SK-N-SH (cell line): ENCODE data around the gene DNAJB8. TPM values are rescaled to one million over a fixed set of nuclear protein-coding genes. Genes with fewer than 3 reads are reported as not detected.

Experiments used
- CTCF ChIA-PET: fragments of 300-600, 350-600 bp; formaldehyde crosslinking; extraction: SDS; loops from one replicate; lab custom pipeline; 2021; lab: Yijun Ruan, JAX
- POLR2A ChIA-PET: fragments of 350-600 bp; sonication (Branson Sonifier 250); formaldehyde crosslinking; extraction: SDS; loops from one replicate; lab custom pipeline; 2020; ENCODE audit warnings: antibody characterized with exemption, inconsistent platforms; lab: Yijun Ruan, JAX
- DNase-seq: peaks from one replicate; pipeline ENCODE4 v3.0.0; 2012
- H2AFZ ChIP-seq: fragments of 200-600 bp; sonication (generic); 2 replicates; pipeline ENCODE4 v1.8.1; 2016; ENCODE audit warnings: antibody characterized with exemption, mild to moderate bottlenecking, low read depth
- H3F3A ChIP-seq: fragments of 200-600 bp; sonication (generic); replicated peaks from 2 replicates; pipeline ENCODE3; 2016; ENCODE audit warnings: antibody characterized with exemption, mild to moderate bottlenecking; ENCODE audit not compliant: insufficient read depth
- H3K27ac ChIP-seq, 2 experiments: fragments of 200-500 bp in 1 of 2; fragments of 200-600 bp in 1 of 2; sonication (Bioruptor generic) in 1 of 2; sonication (generic), shearing (Covaris generic) in 1 of 2; 2 replicates each; pipeline versions ENCODE4 v1.5.1 to v1.6.1; 2014 to 2016; ENCODE audit warnings: low read depth in 2 of 2, inconsistent platforms in 1 of 2, low read length in 1 of 2, mild to moderate bottlenecking in 1 of 2, mixed read lengths in 1 of 2
- H3K27me3 ChIP-seq: fragments of 200-600 bp; sonication (generic), shearing (Covaris generic); 2 replicates; pipeline ENCODE4 v1.6.1; 2016; ENCODE audit warnings: mixed run types; ENCODE audit not compliant: insufficient read depth
- H3K36me3 ChIP-seq, 2 experiments: fragments of 200-500 bp in 1 of 2; fragments of 200-600 bp in 1 of 2; sonication (Bioruptor generic) in 1 of 2; sonication (generic) in 1 of 2; replicated peaks in 1 of 2; 2 replicates each; pipeline versions ENCODE3 to v1.5.1; 2014 to 2016; ENCODE audit warnings: low read length in 1 of 2, mild to moderate bottlenecking in 1 of 2; ENCODE audit not compliant: insufficient read depth in 2 of 2, control insufficient read depth in 1 of 2
- H3K4me1 ChIP-seq, 2 experiments: fragments of 200-500 bp in 1 of 2; fragments of 200-600 bp in 1 of 2; sonication (Bioruptor generic) in 1 of 2; sonication (generic), shearing (Covaris generic) in 1 of 2; 2 replicates each; pipeline versions ENCODE4 v1.5.1 to v1.6.1; 2014 to 2016; ENCODE audit warnings: low read depth in 1 of 2, low read length in 1 of 2, mixed run types in 1 of 2; ENCODE audit not compliant: insufficient read depth in 2 of 2, control insufficient read depth in 1 of 2
- H3K4me2 ChIP-seq: fragments of 200-600 bp; sonication (generic), shearing (Covaris generic); 2 replicates; pipeline ENCODE4 v1.6.1; 2017; ENCODE audit warnings: mixed run types
- H3K4me3 ChIP-seq, 2 experiments: fragments of 200-500 bp in 1 of 2; fragments of 200-600 bp in 1 of 2; sonication (Bioruptor generic) in 1 of 2; sonication (generic), shearing (Covaris generic) in 1 of 2; 2 replicates each; pipeline versions ENCODE4 v1.5.1 to v1.8.1; 2014 to 2016; ENCODE audit warnings: low read depth in 2 of 2, inconsistent platforms in 1 of 2, low read length in 1 of 2, mild to moderate bottlenecking in 1 of 2, mixed read lengths in 1 of 2, moderate library complexity in 1 of 2
- H3K79me2 ChIP-seq: fragments of 200-600 bp; sonication (generic); 2 replicates; pipeline ENCODE4 v1.8.1; 2017; ENCODE audit warnings: mild to moderate bottlenecking; ENCODE audit not compliant: insufficient read depth
- H3K9ac ChIP-seq: fragments of 200-600 bp; sonication (generic); 2 replicates; pipeline ENCODE4 v1.6.1; 2017; ENCODE audit warnings: mixed run types
- H3K9me2 ChIP-seq: fragments of 200-600 bp; sonication (generic); 2 replicates; pipeline ENCODE4 v1.6.1; 2017; ENCODE audit warnings: mixed run types
- H3K9me3 ChIP-seq: fragments of 200-600 bp; sonication (generic); 2 replicates; pipeline ENCODE4 v1.6.1; 2017; ENCODE audit warnings: mixed run types, mild to moderate bottlenecking, moderate library complexity
- H4K20me1 ChIP-seq: fragments of 200-600 bp; sonication (generic); 2 replicates; pipeline ENCODE4 v1.6.1; 2017; ENCODE audit warnings: mild to moderate bottlenecking, mixed run types; ENCODE audit not compliant: insufficient read depth
- CHD2 ChIP-seq: fragments of 150-350 bp; IDR thresholded peaks from 2 replicates; pipeline ENCODE4 v1.6.1; 2018; ENCODE audit warnings: low read length; ENCODE audit not compliant: partially characterized antibody
- ELF1 ChIP-seq: IDR thresholded peaks from 2 replicates; pipeline ENCODE4 v1.4.0; 2012
- EP300 ChIP-seq, 2 experiments: IDR thresholded peaks; 2 replicates each; pipeline versions ENCODE4 v1.4.0 to v1.6.1; 2012; ENCODE audit warnings: borderline replicate concordance in 1 of 2, low read depth in 1 of 2, low read length in 1 of 2
- FOSL2 ChIP-seq: IDR thresholded peaks from 2 replicates; pipeline ENCODE4 v1.4.0; 2012; ENCODE audit warnings: low read depth, mild to moderate bottlenecking, moderate library complexity, borderline replicate concordance
- GABPA ChIP-seq: IDR thresholded peaks from 2 replicates; pipeline ENCODE4 v1.4.0; 2012; ENCODE audit warnings: low read depth, mild to moderate bottlenecking
- IRF3 ChIP-seq: fragments of 150-350 bp; IDR thresholded peaks from 2 replicates; pipeline ENCODE4 v1.6.1; 2016; ENCODE audit warnings: mild to moderate bottlenecking, low read depth, low read length
- MAX ChIP-seq: IDR thresholded peaks from 2 replicates; pipeline ENCODE4 v1.4.0; 2012; ENCODE audit warnings: low read depth
- MXI1 ChIP-seq: IDR thresholded peaks from 2 replicates; pipeline ENCODE4 v1.6.1; 2012; ENCODE audit warnings: mild to moderate bottlenecking, low read depth, low read length, improper control_type of control experiment
- NFIC ChIP-seq: IDR thresholded peaks from 2 replicates; pipeline ENCODE4 v1.4.0; 2012; ENCODE audit warnings: borderline replicate concordance
- POLR2AphosphoS5 ChIP-seq: IDR thresholded peaks from 2 replicates; pipeline ENCODE4 v1.6.1; 2012; ENCODE audit warnings: low read depth, low read length
- RAD21 ChIP-seq: IDR thresholded peaks from 2 replicates; pipeline ENCODE4 v1.6.1; 2012; ENCODE audit warnings: mild to moderate bottlenecking, low read length
- RCOR1 ChIP-seq: fragments of 150-350 bp; IDR thresholded peaks from 2 replicates; pipeline ENCODE4 v1.6.1; 2017; ENCODE audit warnings: antibody characterized with exemption, low read length
- RFX5 ChIP-seq: IDR thresholded peaks from 2 replicates; pipeline ENCODE4 v1.6.1; 2012; ENCODE audit warnings: mild to moderate bottlenecking, improper control_type of control experiment, low read length
- RXRA ChIP-seq: IDR thresholded peaks from 2 replicates; pipeline ENCODE4 v1.4.0; 2012; ENCODE audit warnings: low read depth, mild to moderate bottlenecking, borderline replicate concordance
- SMC3 ChIP-seq: IDR thresholded peaks from 2 replicates; pipeline ENCODE4 v1.6.1; 2012; ENCODE audit warnings: low read depth, low read length, improper control_type of control experiment
- TAF1 ChIP-seq: IDR thresholded peaks from 2 replicates; pipeline ENCODE4 v1.6.1; 2012; ENCODE audit warnings: low read depth, mild to moderate bottlenecking, low read length, moderate library complexity, borderline replicate concordance
- TCF12 ChIP-seq: IDR thresholded peaks from 2 replicates; pipeline ENCODE4 v1.4.0; 2012
- YY1 ChIP-seq: IDR thresholded peaks from 2 replicates; pipeline ENCODE4 v1.4.0; 2012; ENCODE audit warnings: low read depth, mild to moderate bottlenecking
- WGBS: methylation state at CpG from one replicate; pipeline ENCODE4 v1.1.6; 2017; ENCODE audit warnings: low lambda C conversion rate; 5-methylcytosine and 5-hydroxymethylcytosine counted together
- polyA plus RNA-seq, 3 experiments: library from polyadenylated mRNA; depleted of rRNA; stranded (reverse); fragments of >200 nt; gene quantifications; 2 replicates each; pipeline ENCODE4 v1.2.3, GENCODE V29; 2012
- TF ChIP-seq, protein P1 (sequence below): IDR thresholded peaks from 2 replicates; pipeline ENCODE4 v1.6.1; 2012; ENCODE audit warnings: mild to moderate bottlenecking, low read depth, low read length, moderate library complexity
- TF ChIP-seq, protein P2 (sequence below): fragments of 200-600 bp; sonication (generic); IDR thresholded peaks from 2 replicates; pipeline ENCODE4 v1.6.1; 2017; ENCODE audit warnings: antibody characterized with exemption, mild to moderate bottlenecking, moderate library complexity

Gene DNAJB8
- polyA plus RNA-seq, 1 of the 3 experiments (the other 2 are of a cell fraction), result not detected

DNA sequence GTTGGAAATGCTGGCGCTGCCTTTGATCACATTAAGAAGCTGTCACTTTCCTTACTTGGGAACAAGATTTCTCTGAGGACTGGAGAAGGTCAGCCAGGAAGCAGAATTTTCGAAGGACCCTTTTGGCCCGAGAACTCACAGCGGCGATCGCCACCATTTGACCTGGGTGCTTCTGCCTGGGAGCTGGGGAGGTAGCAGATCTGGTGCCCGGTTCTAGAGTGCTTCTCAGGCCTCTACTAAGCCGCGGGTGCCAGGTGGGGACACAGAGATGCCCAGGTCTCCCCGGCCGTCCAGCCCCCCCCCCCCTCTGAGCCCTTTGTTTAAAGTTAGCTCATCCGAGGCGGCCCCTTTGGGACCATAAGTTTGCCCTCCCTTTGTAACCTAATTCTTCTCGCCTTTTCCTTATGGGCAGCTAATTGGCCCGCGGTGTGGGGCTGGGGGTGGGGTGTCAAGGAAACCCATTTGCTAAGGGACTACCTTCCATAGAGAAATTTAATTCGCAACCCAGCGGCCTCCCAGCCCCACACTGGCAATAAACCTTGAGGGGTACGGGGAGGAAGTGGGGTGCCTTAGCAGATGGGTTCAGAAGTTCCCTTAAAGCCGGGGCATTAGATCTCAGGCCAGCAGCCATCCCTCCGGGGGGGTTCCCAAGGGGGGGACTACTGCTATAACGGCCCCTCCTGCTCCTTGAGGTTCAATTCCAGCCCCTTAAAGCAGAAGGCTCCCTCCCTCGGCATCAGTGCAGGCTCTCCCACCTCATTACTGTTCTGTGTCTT, 24.4 kb upstream of the DNAJB8 start:
- CTCF ChIA-PET, result interaction anchor here (1.0 to 13.1 kb wide), 5 partner anchors 8 to 65 kb away, joined by 3 to 177 read pairs (median 9); no protein-coding TSS in a partner anchor
- no peak for DNase-seq

More for the DNA sequence above, 24.4 kb upstream of the DNAJB8 start:
- H3K4me2 ChIP-seq, result peak overlapping the region; percentile 99
- H3K79me2 ChIP-seq, result peaks cover 19% of the 10 kb centered on the region
- POLR2A ChIA-PET, result interaction anchor here (0.6 to 5.7 kb wide), 12 partner anchors 10 to 314 kb away, joined by 3 to 66 read pairs (median 4); no protein-coding TSS in a partner anchor
- peaks cover 0 to 4% of the 10 kb centered on the region in 2 experiments for H3K36me3 ChIP-seq
- H3K27ac ChIP-seq, result peak overlapping the region in 1 of 2 experiments; percentile 97; a peak in 2 of 4 replicates
- peaks cover 7% of the 10 kb centered on the region for H3F3A ChIP-seq
- H3K27me3 ChIP-seq, result peaks cover 23% of the 10 kb centered on the region; the same call in 1 of the 2 replicates
- no peaks in the 10 kb centered on the region for H3K9me2 ChIP-seq
- peak overlapping the region; percentile 75 to 77 for H3K4me3 ChIP-seq
- H3K4me1 ChIP-seq, result peaks cover 0 to 29% of the 10 kb centered on the region in 2 experiments; a peak in 1 of 4 replicates
- no peak for TF ChIP-seq YY1
- no peak for TF ChIP-seq RCOR1
- TF ChIP-seq TCF12, result no peak
- TF ChIP-seq, protein P1, sequence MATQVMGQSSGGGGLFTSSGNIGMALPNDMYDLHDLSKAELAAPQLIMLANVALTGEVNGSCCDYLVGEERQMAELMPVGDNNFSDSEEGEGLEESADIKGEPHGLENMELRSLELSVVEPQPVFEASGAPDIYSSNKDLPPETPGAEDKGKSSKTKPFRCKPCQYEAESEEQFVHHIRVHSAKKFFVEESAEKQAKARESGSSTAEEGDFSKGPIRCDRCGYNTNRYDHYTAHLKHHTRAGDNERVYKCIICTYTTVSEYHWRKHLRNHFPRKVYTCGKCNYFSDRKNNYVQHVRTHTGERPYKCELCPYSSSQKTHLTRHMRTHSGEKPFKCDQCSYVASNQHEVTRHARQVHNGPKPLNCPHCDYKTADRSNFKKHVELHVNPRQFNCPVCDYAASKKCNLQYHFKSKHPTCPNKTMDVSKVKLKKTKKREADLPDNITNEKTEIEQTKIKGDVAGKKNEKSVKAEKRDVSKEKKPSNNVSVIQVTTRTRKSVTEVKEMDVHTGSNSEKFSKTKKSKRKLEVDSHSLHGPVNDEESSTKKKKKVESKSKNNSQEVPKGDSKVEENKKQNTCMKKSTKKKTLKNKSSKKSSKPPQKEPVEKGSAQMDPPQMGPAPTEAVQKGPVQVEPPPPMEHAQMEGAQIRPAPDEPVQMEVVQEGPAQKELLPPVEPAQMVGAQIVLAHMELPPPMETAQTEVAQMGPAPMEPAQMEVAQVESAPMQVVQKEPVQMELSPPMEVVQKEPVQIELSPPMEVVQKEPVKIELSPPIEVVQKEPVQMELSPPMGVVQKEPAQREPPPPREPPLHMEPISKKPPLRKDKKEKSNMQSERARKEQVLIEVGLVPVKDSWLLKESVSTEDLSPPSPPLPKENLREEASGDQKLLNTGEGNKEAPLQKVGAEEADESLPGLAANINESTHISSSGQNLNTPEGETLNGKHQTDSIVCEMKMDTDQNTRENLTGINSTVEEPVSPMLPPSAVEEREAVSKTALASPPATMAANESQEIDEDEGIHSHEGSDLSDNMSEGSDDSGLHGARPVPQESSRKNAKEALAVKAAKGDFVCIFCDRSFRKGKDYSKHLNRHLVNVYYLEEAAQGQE, result no peak
- no peak for TF ChIP-seq ELF1
- no peak for TF ChIP-seq NFIC
- no peak for TF ChIP-seq IRF3
- no peak for TF ChIP-seq TAF1
- TF ChIP-seq FOSL2, result no peak
- no peak for TF ChIP-seq SMC3
- TF ChIP-seq, protein P2, sequence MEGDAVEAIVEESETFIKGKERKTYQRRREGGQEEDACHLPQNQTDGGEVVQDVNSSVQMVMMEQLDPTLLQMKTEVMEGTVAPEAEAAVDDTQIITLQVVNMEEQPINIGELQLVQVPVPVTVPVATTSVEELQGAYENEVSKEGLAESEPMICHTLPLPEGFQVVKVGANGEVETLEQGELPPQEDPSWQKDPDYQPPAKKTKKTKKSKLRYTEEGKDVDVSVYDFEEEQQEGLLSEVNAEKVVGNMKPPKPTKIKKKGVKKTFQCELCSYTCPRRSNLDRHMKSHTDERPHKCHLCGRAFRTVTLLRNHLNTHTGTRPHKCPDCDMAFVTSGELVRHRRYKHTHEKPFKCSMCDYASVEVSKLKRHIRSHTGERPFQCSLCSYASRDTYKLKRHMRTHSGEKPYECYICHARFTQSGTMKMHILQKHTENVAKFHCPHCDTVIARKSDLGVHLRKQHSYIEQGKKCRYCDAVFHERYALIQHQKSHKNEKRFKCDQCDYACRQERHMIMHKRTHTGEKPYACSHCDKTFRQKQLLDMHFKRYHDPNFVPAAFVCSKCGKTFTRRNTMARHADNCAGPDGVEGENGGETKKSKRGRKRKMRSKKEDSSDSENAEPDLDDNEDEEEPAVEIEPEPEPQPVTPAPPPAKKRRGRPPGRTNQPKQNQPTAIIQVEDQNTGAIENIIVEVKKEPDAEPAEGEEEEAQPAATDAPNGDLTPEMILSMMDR, result no peak
- no peak for TF ChIP-seq GABPA
- no peak for TF ChIP-seq CHD2
- TF ChIP-seq RAD21, result no peak
- no peak for TF ChIP-seq EP300 (IDR thresholded peaks at IDR 0.05; ENCODE audit: borderline replicate concordance in 1 of 2, low read depth in 1 of 2, low read length in 1 of 2)
- TF ChIP-seq RFX5, result no peak
- no peak for TF ChIP-seq RXRA
- no peak for TF ChIP-seq MAX
- no peak for TF ChIP-seq POLR2AphosphoS5
- TF ChIP-seq MXI1, result no peak
- peak overlapping the region; percentile 80; the same call in 1 of the 2 replicates for H3K9ac ChIP-seq
- WGBS, result 34% methylated on average over 19 of the region's 23 CpGs
- peaks cover 19% of the 10 kb centered on the region; the same call in 1 of the 2 replicates for H4K20me1 ChIP-seq
- H3K9me3 ChIP-seq, result no peaks in the 10 kb centered on the region
- no peak overlapping the region for H2AFZ ChIP-seq
